Ovary (tissue), 9 donors: ENCODE results near the gene ITGB6. TPM values are rescaled to one million over a fixed set of nuclear protein-coding genes. Genes with fewer than 3 reads are reported as not detected.

Source experiments
- DNase-seq, 5 donors: peaks; one replicate each; pipeline ENCODE4 v3.0.0-alpha.2; 2019 to 2020
- H3K27ac ChIP-seq, 2 donors: fragments of 200-600 bp; one replicate each; pipeline versions ENCODE4 v1.5.1 to v1.8.0; 2019 to 2022
- H3K27me3 ChIP-seq: fragments of 200-600 bp; one replicate; pipeline ENCODE4 v1.8.0; 2022
- H3K36me3 ChIP-seq: fragments of 200-600 bp; sonication (generic); one replicate; pipeline ENCODE4 v1.5.1; 2019
- H3K4me1 ChIP-seq: one replicate; pipeline ENCODE4 v1.8.1; 2013; ENCODE audit warnings: mild to moderate bottlenecking, moderate library complexity; ENCODE audit not compliant: insufficient read depth
- H3K4me3 ChIP-seq: fragments of 200-600 bp; sonication (generic); one replicate; pipeline ENCODE4 v1.5.1; 2017
- H3K9me3 ChIP-seq, 2 donors: fragments of 200-600 bp in 1 of 2; sonication (generic) in 1 of 2; one replicate each; pipeline versions ENCODE4 v1.5.1 to v1.8.1; 2013 to 2019; ENCODE audit warnings: mild to moderate bottlenecking in 1 of 2, moderate library complexity in 1 of 2
- EP300 ChIP-seq: sonication (generic); formaldehyde crosslinking; IDR thresholded peaks from one replicate; pipeline ENCODE4 v1.6.1; 2017; ENCODE audit warnings: antibody characterized with exemption
- POLR2A ChIP-seq: fragments of 450-650 bp; IDR thresholded peaks from one replicate; pipeline ENCODE4 v1.6.1; 2017; ENCODE audit warnings: antibody characterized with exemption, mild to moderate bottlenecking, moderate library complexity
- WGBS, 3 donors: extraction: QIAGEN DNeasy Blood & Tissue Kit in 1 of 3; methylation state at CpG; one replicate each; pipeline versions ENCODE4 v1.1.5 to v1.1.7; 2013 to 2017; 5-methylcytosine and 5-hydroxymethylcytosine counted together
- intact Hi-C, 4 donors: fragments of 100-400 bp; cut with DNase I; formaldehyde crosslinking; loops; one replicate each; pipeline versions ENCODE4 v1.11.0 to v1.15.1; 2022 to 2023
- polyA plus RNA-seq, 2 donors: library from polyadenylated mRNA; stranded (reverse); fragments of 200-250 nt in 1 of 2; fragments of 350-450 nt in 1 of 2; fragmentation: Illumina TruSeq in 1 of 2; extraction: RNeasy Lipid Tissue Mini Kit (QIAGEN cat#74804) in 1 of 2; gene quantifications; one replicate each; pipeline ENCODE4 v1.2.3, GENCODE V29; 2013 to 2014
- total RNA-seq, 7 donors: library from RNA; depleted of rRNA in 2 of 7; stranded (reverse); fragments of >200 nt in 2 of 7; fragmentation: NEBNext Ultra II Directional in 3 of 7; extraction: Animal tissue kit (Norgen Biotek cat#: 25700) in 3 of 7; gene quantifications; one replicate each; pipeline versions ENCODE4 v1.1.0 to v1.2.4, GENCODE V29; 2016 to 2023
- TF ChIP-seq, protein P1 (sequence below), 3 donors: fragments of 450-650 bp in 2 of 3; fragments of 200-600 bp in 1 of 3; IDR thresholded peaks; one replicate each; pipeline versions ENCODE4 v1.5.1 to v1.8.0; 2016 to 2022; ENCODE audit warnings: antibody characterized with exemption in 3 of 3, mild to moderate bottlenecking in 1 of 3
- donor health status: DM: no; HTN: no; CAD: no; lungs with moderate emphysema.
- donor health status: DM: no; HTN: no; CAD: no.
- donor health status: Bipolar disorder and iron deficiency.
- donor health status: DM: yes; HTN: yes; CAD: no.
- donor health status: DM: no; HTN: no; CAD: no.
- donor health status: DM: yes; HTN: yes; CAD: no.

ITGB6 gene
- total and polyA plus RNA-seq, 9 donors = 0.17 to 3.6 (median 0.36) TPM; not detected in 5

- no peak overlapping the region for H3K4me3 ChIP-seq
- H3K27ac ChIP-seq = no peak overlapping the region
- TF ChIP-seq EP300 (no peak), POLR2A (no peak)
- TF ChIP-seq, protein P1, sequence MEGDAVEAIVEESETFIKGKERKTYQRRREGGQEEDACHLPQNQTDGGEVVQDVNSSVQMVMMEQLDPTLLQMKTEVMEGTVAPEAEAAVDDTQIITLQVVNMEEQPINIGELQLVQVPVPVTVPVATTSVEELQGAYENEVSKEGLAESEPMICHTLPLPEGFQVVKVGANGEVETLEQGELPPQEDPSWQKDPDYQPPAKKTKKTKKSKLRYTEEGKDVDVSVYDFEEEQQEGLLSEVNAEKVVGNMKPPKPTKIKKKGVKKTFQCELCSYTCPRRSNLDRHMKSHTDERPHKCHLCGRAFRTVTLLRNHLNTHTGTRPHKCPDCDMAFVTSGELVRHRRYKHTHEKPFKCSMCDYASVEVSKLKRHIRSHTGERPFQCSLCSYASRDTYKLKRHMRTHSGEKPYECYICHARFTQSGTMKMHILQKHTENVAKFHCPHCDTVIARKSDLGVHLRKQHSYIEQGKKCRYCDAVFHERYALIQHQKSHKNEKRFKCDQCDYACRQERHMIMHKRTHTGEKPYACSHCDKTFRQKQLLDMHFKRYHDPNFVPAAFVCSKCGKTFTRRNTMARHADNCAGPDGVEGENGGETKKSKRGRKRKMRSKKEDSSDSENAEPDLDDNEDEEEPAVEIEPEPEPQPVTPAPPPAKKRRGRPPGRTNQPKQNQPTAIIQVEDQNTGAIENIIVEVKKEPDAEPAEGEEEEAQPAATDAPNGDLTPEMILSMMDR (IDR thresholded peaks at IDR 0.05) = no peak
- DNase-seq = no peak
- H3K4me1 ChIP-seq = no peaks in the 10 kb centered on the region
- H3K36me3 ChIP-seq = no peaks in the 10 kb centered on the region
- intact Hi-C loops = loop anchor here in 1 of 4 donors (10.0 kb wide), 1 partner anchor 891 kb away; no protein-coding TSS in a partner anchor
- H3K27me3 ChIP-seq = no peaks in the 10 kb centered on the region
- no peaks in the 10 kb centered on the region for H3K9me3 ChIP-seq
- WGBS, 3 donors = 66 to 92% (median 74%) methylated on average over 2 of the region's 2 CpGs
Measured at GRCh38 chr2:160104115-160104514, 96.0 kb downstream of the ITGB6 start.

DNA sequence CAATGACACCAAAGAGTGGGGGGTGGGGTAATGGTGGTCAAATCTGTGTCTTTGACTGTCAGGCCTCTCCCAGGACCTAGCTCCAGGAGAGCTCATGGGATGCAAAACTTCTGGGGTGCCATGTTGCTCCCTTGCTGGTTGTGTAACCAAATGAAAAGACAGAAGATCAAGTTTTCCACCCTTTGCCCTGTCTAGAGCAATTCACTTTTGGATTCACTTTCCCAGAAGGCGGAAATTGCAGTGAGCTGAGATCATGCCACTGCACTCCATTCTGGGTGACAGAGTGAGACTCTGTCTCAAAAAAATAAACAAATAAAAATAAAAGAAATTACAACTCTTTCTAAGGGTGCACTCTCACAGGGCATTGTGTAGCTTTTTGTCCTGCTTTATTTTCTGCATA, 102.7 kb downstream of the ITGB6 start:
- Histone ChIP-seq H3K9me3 (peaks cover 0 to 6% of the 10 kb centered on the region in 2 donors), H3K27ac (no peak overlapping the region), H3K27me3 (no peaks in the 10 kb centered on the region), H3K36me3 (no peaks in the 10 kb centered on the region), H3K4me1 (no peaks in the 10 kb centered on the region), H3K4me3 (no peak overlapping the region)
- 92 to 100% (median 95%) methylated on average over 1 of the region's 1 CpG for WGBS, 3 donors
- intact Hi-C loops = no loop called here
- no peak for DNase-seq
- TF ChIP-seq, protein P1 (IDR thresholded peaks at IDR 0.05) = no peak
- TF ChIP-seq EP300 = no peak
- TF ChIP-seq POLR2A = no peak

GRCh38 chr2:160096409-160096808, 103.7 kb downstream of the ITGB6 start:
- Histone ChIP-seq H3K27me3 (no peaks in the 10 kb centered on the region), H3K4me1 (no peaks in the 10 kb centered on the region), H3K4me3 (no peak overlapping the region), H3K9me3 (peaks cover 0 to 6% of the 10 kb centered on the region in 2 donors), H3K27ac (no peak overlapping the region), H3K36me3 (no peaks in the 10 kb centered on the region)
- no peak for DNase-seq
- WGBS, 3 donors = 84 to 89% (median 87%) methylated on average over 4 of the region's 4 CpGs
- TF ChIP-seq POLR2A (no peak), EP300 (no peak)
- TF ChIP-seq, protein P1 (IDR thresholded peaks at IDR 0.05) = no peak
- intact Hi-C loops = no loop called here

DNA sequence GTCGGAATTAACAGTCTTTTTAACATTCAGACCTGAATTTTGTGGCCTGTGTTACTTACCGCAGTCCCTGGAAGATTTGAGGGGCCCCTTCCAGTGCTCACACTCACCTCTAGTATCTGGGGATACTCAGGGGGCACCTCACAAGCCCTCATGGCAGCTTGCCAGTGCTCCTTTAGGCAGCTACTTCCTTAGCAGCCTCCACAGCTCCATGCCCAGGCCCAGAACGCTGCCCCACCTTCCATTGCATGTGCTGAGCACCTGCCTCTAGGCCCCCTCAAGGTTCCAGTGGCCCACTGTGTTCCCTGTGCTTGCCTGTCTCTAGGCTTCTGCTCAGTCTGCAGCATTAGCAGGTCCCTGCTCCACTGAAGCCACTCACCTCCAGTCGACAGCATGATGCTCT, 107.6 kb downstream of the ITGB6 start:
- no peaks in the 10 kb centered on the region for H3K36me3 ChIP-seq
- no peaks in the 10 kb centered on the region for H3K27me3 ChIP-seq
- 86 to 94% (median 93%) methylated on average over 4 of the region's 4 CpGs for WGBS, 3 donors
- intact Hi-C loops = no loop called here
- DNase-seq = peak in 2 of 5 donors; percentile 18 to 23
- H3K4me1 ChIP-seq = no peaks in the 10 kb centered on the region
- TF ChIP-seq, protein P1 (IDR thresholded peaks at IDR 0.05) = no peak
- TF ChIP-seq EP300 (no peak), POLR2A (no peak)
- H3K27ac ChIP-seq = no peak overlapping the region
- peaks cover 9 to 14% of the 10 kb centered on the region in 2 donors for H3K9me3 ChIP-seq
- no peak overlapping the region for H3K4me3 ChIP-seq
